Naive B cell (primary cell): ENCODE data around the gene ZFPM1. TPM values are rescaled to one million over a fixed set of nuclear protein-coding genes. Genes with fewer than 3 reads are reported as not detected.

Experiments
- ATAC-seq, 2 donors: fragments of 150-1000 bp; cut with Tn5 transposase; 2 replicates each; pipeline ENCODE4 v1.10.0; 2021; ENCODE audit warnings: low read depth in 2 of 2, mild to moderate bottlenecking in 2 of 2, moderate library complexity in 2 of 2
- DNase-seq: peaks from one replicate; pipeline ENCODE4 v3.0.0; 2022
- H3K27ac Mint-ChIP-seq, 6 donors: one replicate each; pipeline ENCODE4 v1.8.0; 2020 to 2022; ENCODE audit warnings: mild to moderate bottlenecking in 6 of 6, mixed read lengths in 6 of 6, moderate library complexity in 5 of 6, inconsistent platforms in 2 of 6
- H3K27me3 Mint-ChIP-seq, 3 donors: one replicate each; pipeline ENCODE4 v1.8.0; 2021 to 2022; ENCODE audit warnings: mixed read lengths in 3 of 3, mild to moderate bottlenecking in 1 of 3
- H3K36me3 Mint-ChIP-seq, 2 donors: one replicate each; pipeline ENCODE4 v1.8.0; 2020 to 2022; ENCODE audit warnings: mixed read lengths in 2 of 2, inconsistent platforms in 1 of 2, mild to moderate bottlenecking in 1 of 2
- H3K4me1 Mint-ChIP-seq, 3 donors: one replicate each; pipeline ENCODE4 v1.8.0; 2020 to 2022; ENCODE audit warnings: mixed read lengths in 3 of 3, inconsistent platforms in 1 of 3, mild to moderate bottlenecking in 1 of 3, moderate library complexity in 1 of 3
- H3K4me3 Mint-ChIP-seq, 8 donors: one replicate each; pipeline ENCODE4 v1.8.0; 2020 to 2022; ENCODE audit warnings: mild to moderate bottlenecking in 8 of 8, mixed read lengths in 8 of 8, moderate library complexity in 8 of 8, inconsistent platforms in 2 of 8
- H3K9me3 Mint-ChIP-seq, 7 donors: one replicate each; pipeline ENCODE4 v1.8.0; 2020 to 2022; ENCODE audit warnings: mixed read lengths in 7 of 7, mild to moderate bottlenecking in 5 of 7, inconsistent platforms in 2 of 7, moderate library complexity in 1 of 7
- polyA plus RNA-seq, 6 donors: library from polyadenylated mRNA; unstranded; fragments of 300-500 nt; fragmentation: Illumina TruSeq; gene quantifications; one replicate each; pipeline ENCODE4 v1.2.3, GENCODE V29; 2021; ENCODE audit warnings: low read depth in 6 of 6

ZFPM1 gene
- polyA plus RNA-seq, 6 donors from 2014 or later, result 0.09 to 0.46 (median 0.28) TPM

DNA sequence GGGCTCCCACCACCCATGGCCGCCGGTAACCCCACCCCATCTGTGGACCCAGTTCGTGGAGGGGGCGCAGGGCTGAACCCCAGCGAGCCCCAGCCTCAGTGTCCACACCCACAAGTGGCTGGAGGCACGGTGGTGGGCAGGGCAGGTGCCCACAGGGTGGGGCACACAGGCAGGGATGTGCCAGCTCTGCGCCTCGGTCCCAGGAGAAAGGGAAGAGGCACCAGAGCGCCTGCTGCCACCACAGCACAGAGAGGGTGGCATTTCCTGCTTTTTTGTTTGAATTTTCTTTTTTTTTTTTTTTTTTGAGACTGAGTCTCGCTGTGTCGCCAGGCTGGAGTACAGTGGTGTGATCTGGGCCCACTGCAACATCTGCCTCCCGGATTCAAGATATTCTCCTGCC is 19.0 kb downstream of the ZFPM1 start:
- no peak for ATAC-seq

DNA sequence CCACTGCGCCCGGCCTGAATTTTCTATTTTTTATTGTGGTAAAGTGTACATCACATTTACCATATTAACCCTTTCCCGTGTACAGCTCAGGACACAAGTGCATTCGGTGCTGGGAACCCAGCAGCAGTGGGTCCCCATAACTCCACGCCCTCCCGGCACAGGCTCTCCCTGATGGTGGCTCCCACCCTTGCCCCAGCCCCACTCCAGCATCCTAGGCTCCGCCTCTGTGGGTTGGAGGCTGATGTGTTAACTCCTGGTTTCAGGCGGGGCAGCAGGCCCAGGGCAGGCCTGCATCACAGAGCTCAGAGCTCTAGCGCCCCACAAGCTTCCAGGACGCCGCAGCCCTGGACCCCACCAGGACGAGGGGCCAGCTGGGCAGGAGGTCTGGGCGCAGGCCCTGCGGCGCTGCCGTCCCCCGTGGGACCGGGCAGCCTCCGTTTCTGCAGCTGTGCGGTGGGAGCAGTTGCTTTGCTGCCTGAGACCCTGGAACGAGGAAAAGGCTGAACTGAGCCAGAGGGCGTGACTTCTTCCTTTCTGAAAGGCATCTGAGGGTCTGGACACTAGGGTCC is 19.6 kb downstream of the ZFPM1 start:
- H3K4me3 Mint-ChIP-seq, result peak overlapping the region in 1 of 8 donors; percentile 33
- no peaks in the 10 kb centered on the region for H3K36me3 Mint-ChIP-seq
- no peaks in the 10 kb centered on the region for H3K9me3 Mint-ChIP-seq
- peaks cover 18 to 29% (median 24%) of the 10 kb centered on the region in 3 donors for H3K4me1 Mint-ChIP-seq
- DNase-seq (no peak), ATAC-seq (no peak)
- no peaks in the 10 kb centered on the region for H3K27me3 Mint-ChIP-seq
- H3K27ac Mint-ChIP-seq, result peak overlapping the region in 3 of 6 donors; percentile 37 to 79 (median 76)

More for the DNA sequence above, 19.0 kb downstream of the ZFPM1 start:
- H3K27ac Mint-ChIP-seq, result no peak overlapping the region
- no peak for DNase-seq
- no peaks in the 10 kb centered on the region for H3K27me3 Mint-ChIP-seq
- peaks cover 13 to 23% (median 18%) of the 10 kb centered on the region in 3 donors for H3K4me1 Mint-ChIP-seq
- no peak overlapping the region for H3K4me3 Mint-ChIP-seq
- H3K9me3 Mint-ChIP-seq, result no peaks in the 10 kb centered on the region
- H3K36me3 Mint-ChIP-seq, result no peaks in the 10 kb centered on the region

DNA sequence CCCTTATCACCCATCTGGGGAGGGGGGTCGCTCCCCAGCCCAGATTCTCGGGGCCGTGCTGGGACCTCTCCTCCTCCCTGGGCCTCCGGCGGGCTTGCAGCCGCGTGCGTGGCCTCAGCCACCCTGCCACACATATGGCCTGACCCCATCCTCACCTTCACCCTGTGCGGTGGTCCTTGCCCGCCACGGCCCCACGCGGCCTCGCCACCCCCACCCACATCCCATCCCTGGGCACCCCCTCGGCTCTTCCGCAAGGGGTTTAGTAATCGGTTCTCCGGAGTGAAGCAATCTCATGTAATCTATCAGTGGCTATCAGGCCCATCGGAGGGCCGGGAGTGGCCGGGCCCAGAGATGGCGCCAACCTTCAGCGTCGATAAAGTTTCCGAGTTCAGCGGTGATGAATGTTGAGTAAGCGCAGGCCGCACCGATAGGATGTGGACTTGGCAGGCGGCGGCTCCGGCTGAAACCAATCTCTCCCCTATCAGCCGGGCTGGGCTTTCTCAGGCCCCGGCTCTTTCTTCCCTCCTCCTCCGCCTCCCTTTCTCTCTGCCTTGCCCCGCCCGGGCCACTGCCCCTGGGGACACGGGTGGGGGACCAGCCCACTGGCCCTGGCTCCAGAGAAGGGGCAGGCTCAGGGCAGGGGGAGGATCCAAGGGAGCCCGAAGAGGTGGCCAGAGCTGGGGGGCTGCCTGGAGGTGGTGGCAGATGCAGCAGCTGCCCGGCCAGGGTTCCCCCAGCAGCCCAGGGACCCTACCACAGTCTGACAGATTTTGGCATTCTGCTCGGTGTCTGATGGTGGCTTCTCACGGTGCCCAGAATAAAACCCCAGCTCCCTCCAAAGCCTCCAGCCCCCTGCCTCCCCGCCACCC is 20.8 kb downstream of the ZFPM1 start:
- DNase-seq, result no peak
- Mint-ChIP-seq H3K9me3 (no peaks in the 10 kb centered on the region), H3K36me3 (no peaks in the 10 kb centered on the region), H3K27me3 (no peaks in the 10 kb centered on the region), H3K27ac (peak overlapping the region in 1 of 6 donors; percentile 71), H3K4me3 (no peak overlapping the region), H3K4me1 (peaks cover 24 to 37% (median 35%) of the 10 kb centered on the region in 3 donors)
- no peak for ATAC-seq

DNA sequence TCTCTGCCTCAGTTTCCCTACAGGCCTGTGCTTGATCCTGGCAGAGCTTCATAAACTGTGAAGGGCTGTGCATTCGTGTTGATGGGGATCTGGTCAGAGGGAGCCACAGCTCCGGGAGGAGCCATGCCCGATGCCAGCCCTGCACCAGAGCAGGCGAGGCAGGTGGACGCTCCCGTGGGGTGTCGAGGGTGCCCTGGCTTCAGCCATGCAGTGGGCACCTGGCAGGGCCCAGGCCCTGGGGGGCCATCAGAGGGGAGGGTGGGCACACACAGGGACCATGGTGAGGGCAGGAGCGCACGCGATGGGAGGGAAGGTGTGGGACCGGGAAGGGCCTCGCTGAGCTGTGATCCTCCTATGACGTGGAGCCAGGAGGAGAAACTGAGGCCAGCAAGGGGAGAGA is 22.0 kb downstream of the ZFPM1 start:
- Mint-ChIP-seq H3K27ac (peak overlapping the region in 3 of 6 donors; percentile 29 to 47 (median 31)), H3K27me3 (no peaks in the 10 kb centered on the region), H3K4me3 (no peak overlapping the region), H3K36me3 (no peaks in the 10 kb centered on the region), H3K9me3 (no peaks in the 10 kb centered on the region), H3K4me1 (peaks cover 22 to 37% (median 37%) of the 10 kb centered on the region in 3 donors)
- DNase-seq (no peak), ATAC-seq (no peak)

DNA sequence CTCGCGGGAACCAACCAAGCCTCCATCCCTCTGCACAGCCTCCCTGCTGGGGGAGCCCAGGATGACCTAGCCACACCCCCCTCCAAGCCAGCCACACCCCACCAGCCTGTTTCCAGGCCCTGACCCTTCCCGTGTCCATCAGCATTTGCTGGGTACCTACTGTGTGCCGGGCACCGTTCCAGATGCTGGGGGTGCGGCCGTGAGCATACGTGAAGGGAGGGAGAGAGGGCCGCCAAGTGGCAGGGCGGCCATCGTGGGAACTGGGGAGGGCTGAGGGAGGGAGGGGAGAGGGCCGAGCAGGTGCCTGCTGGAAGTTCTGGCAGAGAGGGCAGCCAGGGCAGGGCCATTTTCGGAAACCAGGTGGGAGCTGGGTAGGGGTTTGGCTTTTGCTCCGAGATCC is 23.1 kb downstream of the ZFPM1 start:
- no peaks in the 10 kb centered on the region for H3K27me3 Mint-ChIP-seq
- H3K9me3 Mint-ChIP-seq, result no peaks in the 10 kb centered on the region
- H3K4me3 Mint-ChIP-seq, result no peak overlapping the region
- no peak for DNase-seq
- H3K27ac Mint-ChIP-seq, result no peak overlapping the region
- no peak for ATAC-seq
- H3K36me3 Mint-ChIP-seq, result no peaks in the 10 kb centered on the region
- peaks cover 26 to 43% (median 41%) of the 10 kb centered on the region in 3 donors for H3K4me1 Mint-ChIP-seq

DNA sequence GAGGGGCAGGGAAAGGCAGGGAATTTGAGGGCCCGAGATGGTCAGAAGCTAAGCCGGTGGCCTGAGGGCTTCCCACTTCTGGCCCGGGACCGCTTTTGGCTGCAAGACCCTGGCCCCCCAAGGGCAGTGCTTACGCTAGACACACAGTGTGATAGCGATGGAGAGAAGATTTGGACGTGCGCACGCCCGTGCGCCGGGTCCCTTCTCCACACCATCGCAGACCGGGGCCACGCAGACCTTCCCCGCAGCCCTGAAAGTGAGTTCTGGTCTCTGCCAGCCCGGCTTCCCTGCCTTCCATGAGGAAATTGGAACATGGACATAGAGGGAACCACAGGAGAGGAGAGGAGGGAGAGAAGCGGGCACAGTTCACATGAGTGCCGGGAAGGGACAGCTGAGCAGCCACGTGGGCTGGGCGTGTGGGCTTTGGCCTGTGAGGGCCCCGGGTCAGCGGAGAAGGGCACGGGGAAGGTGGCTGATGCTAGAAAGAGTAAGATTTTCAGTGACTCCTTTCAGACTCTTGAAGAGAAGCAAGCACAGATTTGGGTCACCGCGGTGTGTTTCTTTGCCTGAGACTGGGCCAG is 23.8 kb downstream of the ZFPM1 start:
- ATAC-seq (no peak), DNase-seq (no peak)
- Mint-ChIP-seq H3K27me3 (no peaks in the 10 kb centered on the region), H3K4me1 (peaks cover 32 to 46% (median 46%) of the 10 kb centered on the region in 3 donors), H3K9me3 (no peaks in the 10 kb centered on the region), H3K4me3 (peak overlapping the region in 3 of 8 donors; percentile 26 to 78 (median 51)), H3K36me3 (no peaks in the 10 kb centered on the region), H3K27ac (peak overlapping the region in 3 of 6 donors; percentile 47 to 95 (median 73))

DNA sequence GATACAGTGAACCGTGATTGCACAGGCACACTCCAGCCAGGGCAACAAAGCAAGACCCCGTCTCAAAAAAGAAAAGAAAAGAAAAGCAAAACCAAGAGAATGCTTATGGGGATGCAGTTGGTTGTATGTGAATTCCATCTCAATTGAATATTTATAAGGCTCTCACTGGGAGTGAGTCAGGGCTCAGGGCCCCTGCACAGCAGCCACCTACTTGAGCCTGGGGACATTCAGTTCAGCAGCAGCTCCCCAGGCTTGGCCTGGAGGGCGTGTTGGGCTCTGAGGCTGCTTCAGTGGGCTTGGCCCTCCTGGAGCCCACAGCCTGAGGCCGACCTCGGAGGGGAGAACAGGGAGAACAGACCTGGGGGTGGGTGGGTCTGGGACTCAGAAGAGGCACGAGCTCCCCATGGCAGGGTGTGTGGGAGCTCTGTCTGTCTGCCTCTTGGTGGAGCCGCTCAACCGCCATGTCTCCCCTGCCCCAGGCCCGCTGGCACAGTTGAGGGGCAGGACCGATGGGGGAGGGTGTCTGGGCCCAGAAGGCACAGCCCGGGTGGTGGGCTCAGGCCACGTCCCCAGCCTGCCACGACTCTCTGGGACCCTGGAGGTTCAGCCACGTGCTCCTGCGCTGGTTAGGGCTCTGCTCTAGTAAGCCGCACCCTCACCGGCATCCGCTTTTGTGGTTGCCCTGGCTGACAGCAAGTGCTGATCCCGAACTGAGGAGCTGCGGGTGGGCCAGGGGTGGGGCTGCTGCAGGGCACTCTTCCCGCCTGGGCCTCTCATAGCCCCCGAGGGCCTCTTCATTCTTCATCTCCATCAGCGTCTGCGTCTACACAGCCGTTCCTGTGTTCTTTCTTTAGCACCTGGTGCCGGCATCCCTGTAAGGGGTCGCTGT is 24.8 kb downstream of the ZFPM1 start:
- peak; percentile 41 for DNase-seq
- peaks cover 32 to 46% (median 46%) of the 10 kb centered on the region in 3 donors for H3K4me1 Mint-ChIP-seq
- peak overlapping the region in 6 of 8 donors; percentile 12 to 70 (median 51) for H3K4me3 Mint-ChIP-seq
- no peaks in the 10 kb centered on the region for H3K9me3 Mint-ChIP-seq
- ATAC-seq, result peak; percentile 24 to 31
- H3K27me3 Mint-ChIP-seq, result no peaks in the 10 kb centered on the region
- peak overlapping the region in 4 of 6 donors; percentile 1 to 73 (median 46) for H3K27ac Mint-ChIP-seq
- H3K36me3 Mint-ChIP-seq, result no peaks in the 10 kb centered on the region

DNA sequence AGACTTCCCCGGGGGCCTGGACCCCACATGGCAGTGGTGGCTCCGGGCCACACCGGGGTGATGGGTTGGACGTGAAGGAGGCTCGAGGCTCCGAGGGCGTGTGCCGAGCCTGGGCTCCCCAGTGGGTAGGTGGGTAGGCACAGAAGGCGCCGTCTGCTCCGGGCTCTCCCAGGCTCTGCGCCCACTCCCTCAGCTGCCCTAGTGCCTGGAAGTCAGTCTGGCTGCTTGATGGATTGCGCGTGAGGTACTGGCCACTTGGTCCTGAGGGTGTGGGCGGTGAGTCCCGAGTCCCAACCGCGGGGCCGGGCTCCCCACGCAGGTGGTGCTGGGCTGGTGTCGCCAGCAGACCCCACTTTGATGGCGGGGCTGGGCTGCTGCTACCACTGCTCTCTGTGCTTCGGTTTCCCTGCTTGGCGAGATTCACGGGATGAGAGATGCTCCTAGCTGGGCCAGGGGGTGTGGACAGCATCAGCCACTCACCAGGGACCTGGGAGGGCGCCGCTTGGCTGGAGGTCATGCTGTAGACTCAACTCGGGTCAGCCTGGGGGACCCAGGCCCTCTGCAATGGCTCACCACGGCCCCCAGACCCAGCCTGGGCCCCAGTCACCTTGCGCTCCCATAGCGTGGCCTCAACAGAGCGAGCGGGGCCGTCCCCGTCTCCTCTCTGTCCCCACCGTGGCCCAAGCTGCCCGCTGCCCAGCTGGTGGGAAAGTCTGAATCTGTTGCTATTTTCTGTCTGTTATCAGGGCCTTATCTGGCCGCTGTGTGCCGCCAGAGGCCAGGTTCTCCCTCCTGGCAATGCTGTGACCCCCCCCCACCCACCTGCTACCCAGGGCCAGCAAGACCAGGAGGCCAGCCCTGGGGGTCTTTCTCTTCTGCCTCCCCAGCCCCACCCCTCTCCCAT is 26.1 kb downstream of the ZFPM1 start:
- Mint-ChIP-seq H3K27ac (peak overlapping the region in 4 of 6 donors; percentile 42 to 85 (median 50)), H3K27me3 (no peaks in the 10 kb centered on the region), H3K36me3 (no peaks in the 10 kb centered on the region), H3K9me3 (no peaks in the 10 kb centered on the region), H3K4me1 (peaks cover 40 to 47% (median 46%) of the 10 kb centered on the region in 3 donors), H3K4me3 (peak overlapping the region in 5 of 8 donors; percentile 19 to 59 (median 44))
- no peak for DNase-seq
- peak; percentile 13 to 15 for ATAC-seq

DNA sequence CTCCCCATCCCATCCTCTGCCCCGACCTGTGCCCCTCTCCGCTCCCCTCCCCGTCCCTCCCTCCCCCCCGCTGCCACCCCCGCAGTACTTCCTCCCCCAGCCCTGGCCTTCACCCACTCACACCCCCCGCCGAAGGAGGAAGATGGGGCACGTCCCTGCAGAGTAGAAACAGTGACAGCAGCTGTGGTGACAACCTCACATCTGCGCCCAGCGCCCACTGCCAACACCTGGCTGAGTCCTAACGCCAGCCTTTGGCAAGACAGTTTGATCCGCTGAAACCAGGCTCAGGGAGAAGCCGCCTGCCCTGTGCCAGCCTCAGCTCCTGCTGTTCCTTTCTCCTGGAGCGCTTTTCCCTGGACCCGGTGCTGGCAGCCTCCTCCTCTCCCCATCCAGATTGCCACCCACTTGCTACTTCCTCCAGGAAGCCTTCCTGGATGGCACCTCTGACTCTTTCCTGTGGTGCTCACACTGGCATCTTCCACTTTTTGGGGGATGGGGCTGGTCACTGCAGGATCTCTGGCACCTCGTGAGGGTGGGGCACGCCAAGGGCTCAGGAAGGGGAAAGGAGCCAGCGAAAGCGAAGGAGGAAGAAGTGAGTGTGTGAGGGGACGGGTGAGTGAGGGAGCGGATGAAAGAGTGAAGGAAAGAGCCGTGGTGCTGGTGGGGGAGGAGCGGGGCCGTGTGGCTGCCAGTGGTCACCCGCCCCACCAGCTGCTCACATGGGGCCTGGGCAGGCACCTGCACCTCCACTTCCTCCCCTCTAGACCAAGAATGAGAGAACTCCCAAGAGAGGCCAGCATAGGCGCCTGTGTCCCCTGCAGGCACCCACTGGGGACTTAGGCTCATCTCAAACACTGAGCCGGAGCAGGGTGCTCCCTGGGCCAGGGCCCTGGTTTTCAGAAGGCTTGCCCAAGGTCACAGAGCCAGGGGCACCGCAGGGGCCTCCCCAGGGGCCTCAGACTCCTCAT is 27.0 kb downstream of the ZFPM1 start:
- H3K4me3 Mint-ChIP-seq, result peak overlapping the region in 7 of 8 donors; percentile 43 to 82 (median 77)
- H3K9me3 Mint-ChIP-seq, result no peaks in the 10 kb centered on the region
- H3K27me3 Mint-ChIP-seq, result no peaks in the 10 kb centered on the region
- ATAC-seq, result peak; percentile 90 to 91
- no peaks in the 10 kb centered on the region for H3K36me3 Mint-ChIP-seq
- DNase-seq, result peak; percentile 72
- peak overlapping the region; percentile 44 to 91 (median 83) for H3K27ac Mint-ChIP-seq
- peaks cover 42 to 46% (median 43%) of the 10 kb centered on the region in 3 donors for H3K4me1 Mint-ChIP-seq

DNA sequence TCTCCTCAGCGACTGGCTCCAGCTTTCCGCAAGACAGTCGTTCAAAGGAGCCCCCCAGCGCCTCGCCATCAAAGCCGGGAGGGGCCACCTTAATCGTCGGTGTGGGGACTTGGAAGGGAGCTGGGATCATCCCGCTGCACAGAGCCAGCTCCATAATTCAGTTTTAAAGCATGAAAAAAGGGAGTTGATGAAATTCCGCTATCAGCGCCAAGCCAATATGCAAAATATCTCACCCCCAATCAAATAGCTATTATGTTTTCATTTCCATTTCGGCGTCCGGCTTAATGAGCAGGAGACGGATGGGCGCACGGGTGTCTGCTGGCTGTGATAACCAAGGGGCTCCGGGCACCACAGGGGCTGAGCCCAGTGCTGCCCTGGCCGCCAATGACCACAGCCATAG is 27.7 kb downstream of the ZFPM1 start:
- peak overlapping the region in 2 of 8 donors; percentile 59 to 70 for H3K4me3 Mint-ChIP-seq
- no peak for ATAC-seq
- no peaks in the 10 kb centered on the region for H3K36me3 Mint-ChIP-seq
- DNase-seq, result no peak
- no peak overlapping the region for H3K27ac Mint-ChIP-seq
- H3K27me3 Mint-ChIP-seq, result no peaks in the 10 kb centered on the region
- no peaks in the 10 kb centered on the region for H3K9me3 Mint-ChIP-seq
- peaks cover 42 to 46% (median 43%) of the 10 kb centered on the region in 3 donors for H3K4me1 Mint-ChIP-seq

DNA sequence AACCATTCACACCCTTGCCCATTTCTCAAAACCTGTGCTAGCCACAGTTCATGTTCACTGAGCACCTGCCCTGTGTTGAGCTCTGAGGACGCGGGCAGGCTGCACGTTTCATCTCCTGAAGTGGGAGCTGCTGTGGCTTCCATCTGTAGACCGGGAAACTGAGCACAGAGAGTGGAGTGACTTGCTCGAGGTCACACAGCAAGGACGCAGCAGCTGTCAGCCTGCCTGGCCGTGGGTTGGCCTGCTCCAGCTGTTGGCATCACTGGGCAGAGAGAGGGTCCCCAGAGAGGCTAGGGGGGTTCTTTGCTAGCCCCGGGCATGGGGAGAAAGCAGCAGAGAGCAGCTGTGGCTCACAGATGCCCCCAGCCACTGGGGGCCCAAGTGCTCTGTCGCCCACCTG is 28.8 kb downstream of the ZFPM1 start:
- H3K9me3 Mint-ChIP-seq, result no peaks in the 10 kb centered on the region
- ATAC-seq (no peak), DNase-seq (no peak)
- H3K27ac Mint-ChIP-seq, result peak overlapping the region in 3 of 6 donors; percentile 57 to 80 (median 72)
- H3K36me3 Mint-ChIP-seq, result no peaks in the 10 kb centered on the region
- H3K4me3 Mint-ChIP-seq, result no peak overlapping the region
- H3K4me1 Mint-ChIP-seq, result peaks cover 41 to 46% (median 42%) of the 10 kb centered on the region in 3 donors
- H3K27me3 Mint-ChIP-seq, result no peaks in the 10 kb centered on the region
